PFSK-1 (cell line): ENCODE results near the gene TCF7L1.

Experiments used
- FOXP2 ChIP-seq: optimal IDR thresholded peaks from 2 replicates; pipeline ENCODE3; 2011; ENCODE audit warnings: borderline replicate concordance, control low read depth, inconsistent platforms; ENCODE audit not compliant: insufficient read depth; ENCODE audit errors: extremely low read length, extremely low read depth
- POLR2AphosphoS5 ChIP-seq: IDR thresholded peaks from 2 replicates; pipeline ENCODE4 v1.6.1; 2012; ENCODE audit warnings: low read depth, mild to moderate bottlenecking, control low read depth, low read length, moderate library complexity
- SIN3A ChIP-seq: IDR thresholded peaks from 2 replicates; pipeline ENCODE4 v1.6.1; 2012; ENCODE audit warnings: mild to moderate bottlenecking, low read length, moderate library complexity, borderline replicate concordance; ENCODE audit not compliant: insufficient read depth
- TAF1 ChIP-seq: IDR thresholded peaks from 2 replicates; pipeline ENCODE4 v1.6.1; 2012; ENCODE audit warnings: low read length, control low read depth, borderline replicate concordance; ENCODE audit not compliant: insufficient read depth
- TF ChIP-seq, protein P1 (sequence below), 2 experiments: IDR thresholded peaks; 2 replicates each; pipeline versions ENCODE4 v1.6.1 to v1.8.0; 2011 to 2012; ENCODE audit warnings: low read depth in 2 of 2, low read length in 2 of 2, control low read depth in 1 of 2, inconsistent platforms in 1 of 2, mild to moderate bottlenecking in 1 of 2, moderate library complexity in 1 of 2; ENCODE audit not compliant: insufficient read depth in 1 of 2

DNA sequence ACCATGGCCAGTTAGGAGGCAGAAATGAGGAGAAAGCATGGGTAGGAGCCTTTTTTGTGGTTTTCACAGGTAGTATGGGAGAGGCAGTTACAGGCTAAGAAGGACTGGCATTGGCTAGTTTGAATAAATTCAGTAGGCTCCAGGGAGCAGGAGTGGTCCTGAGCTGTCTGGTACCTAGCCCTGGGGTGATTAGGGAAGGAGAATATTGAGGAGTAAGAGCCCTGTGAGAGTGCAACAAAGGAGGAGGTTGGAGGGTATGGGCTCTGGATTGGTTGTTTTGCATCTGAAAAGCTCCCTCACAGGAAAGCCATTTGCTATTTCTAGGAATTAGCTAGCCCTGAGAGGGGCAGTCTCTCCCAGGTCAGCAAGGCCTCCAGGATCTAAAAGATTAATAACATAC, 13.3 kb upstream of the TCF7L1 start:
- TF ChIP-seq POLR2AphosphoS5 (no peak), TAF1 (no peak), SIN3A (no peak), FOXP2 (no peak)
- TF ChIP-seq, protein P1, sequence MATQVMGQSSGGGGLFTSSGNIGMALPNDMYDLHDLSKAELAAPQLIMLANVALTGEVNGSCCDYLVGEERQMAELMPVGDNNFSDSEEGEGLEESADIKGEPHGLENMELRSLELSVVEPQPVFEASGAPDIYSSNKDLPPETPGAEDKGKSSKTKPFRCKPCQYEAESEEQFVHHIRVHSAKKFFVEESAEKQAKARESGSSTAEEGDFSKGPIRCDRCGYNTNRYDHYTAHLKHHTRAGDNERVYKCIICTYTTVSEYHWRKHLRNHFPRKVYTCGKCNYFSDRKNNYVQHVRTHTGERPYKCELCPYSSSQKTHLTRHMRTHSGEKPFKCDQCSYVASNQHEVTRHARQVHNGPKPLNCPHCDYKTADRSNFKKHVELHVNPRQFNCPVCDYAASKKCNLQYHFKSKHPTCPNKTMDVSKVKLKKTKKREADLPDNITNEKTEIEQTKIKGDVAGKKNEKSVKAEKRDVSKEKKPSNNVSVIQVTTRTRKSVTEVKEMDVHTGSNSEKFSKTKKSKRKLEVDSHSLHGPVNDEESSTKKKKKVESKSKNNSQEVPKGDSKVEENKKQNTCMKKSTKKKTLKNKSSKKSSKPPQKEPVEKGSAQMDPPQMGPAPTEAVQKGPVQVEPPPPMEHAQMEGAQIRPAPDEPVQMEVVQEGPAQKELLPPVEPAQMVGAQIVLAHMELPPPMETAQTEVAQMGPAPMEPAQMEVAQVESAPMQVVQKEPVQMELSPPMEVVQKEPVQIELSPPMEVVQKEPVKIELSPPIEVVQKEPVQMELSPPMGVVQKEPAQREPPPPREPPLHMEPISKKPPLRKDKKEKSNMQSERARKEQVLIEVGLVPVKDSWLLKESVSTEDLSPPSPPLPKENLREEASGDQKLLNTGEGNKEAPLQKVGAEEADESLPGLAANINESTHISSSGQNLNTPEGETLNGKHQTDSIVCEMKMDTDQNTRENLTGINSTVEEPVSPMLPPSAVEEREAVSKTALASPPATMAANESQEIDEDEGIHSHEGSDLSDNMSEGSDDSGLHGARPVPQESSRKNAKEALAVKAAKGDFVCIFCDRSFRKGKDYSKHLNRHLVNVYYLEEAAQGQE (IDR thresholded peaks at IDR 0.05; ENCODE audit: insufficient read depth in 1 of 2, low read depth in 2 of 2, low read length in 2 of 2) = no peak
